Measurements from ENCODE around the gene SERBP1. TPM values are rescaled to one million over a fixed set of nuclear protein-coding genes. Genes with fewer than 3 reads are reported as not detected.

Gene SERBP1
- total RNA-seq, 1 donor from 2014 or later = 214 TPM

- no peak for FAIRE-seq
- no peak overlapping the region for H3K27ac Mint-ChIP-seq (ENCODE audit: unreplicated experiment)
- H3K4me3 Mint-ChIP-seq (ENCODE audit: unreplicated experiment) = no peak overlapping the region
These were observed 33.2 kb upstream of the SERBP1 start for GRCh38 chr1:67463298-67463955.

GRCh38 chr1:67460676-67461500 is 30.7 kb upstream of the SERBP1 start:
- TF ChIP-seq CTCF (IDR thresholded peaks at IDR 0.05; ENCODE audit: insufficient read depth, low read depth, low read length) = no peak
- Histone ChIP-seq H3K4me2 (ENCODE audit: low read length) (no peak overlapping the region), H4K20me1 (ENCODE audit: insufficient read depth, low read length) (no peaks in the 10 kb centered on the region), H3K79me2 (ENCODE audit: insufficient read depth, low read length) (no peaks in the 10 kb centered on the region), H3K27ac (ENCODE audit: low read depth, low read length) (no peak overlapping the region), H3K9me3 (ENCODE audit: insufficient read depth, low read depth, low read length) (no peaks in the 10 kb centered on the region), H3K36me3 (ENCODE audit: insufficient read depth, low read length) (no peaks in the 10 kb centered on the region), H3K9ac (ENCODE audit: low read length) (no peak overlapping the region), H3K4me1 (ENCODE audit: insufficient read depth, low read length) (no peaks in the 10 kb centered on the region), H2AFZ (ENCODE audit: low read depth, low read length) (no peak overlapping the region), H3K4me3 (ENCODE audit: insufficient read depth, low read depth, low read length) (no peak overlapping the region), H3K27me3 (ENCODE audit: insufficient read depth, low read length) (no peaks in the 10 kb centered on the region)
- Mint-ChIP-seq H3K36me3 (ENCODE audit: low read depth, unreplicated experiment) (no peaks in the 10 kb centered on the region), H3K4me3 (ENCODE audit: unreplicated experiment) (no peak overlapping the region), H3K4me1 (ENCODE audit: low read depth, unreplicated experiment) (peaks cover 4% of the 10 kb centered on the region), H3K27me3 (ENCODE audit: low read depth, unreplicated experiment) (peaks cover 9% of the 10 kb centered on the region), H3K9me3 (ENCODE audit: unreplicated experiment) (peaks cover 2% of the 10 kb centered on the region), H3K27ac (ENCODE audit: unreplicated experiment) (no peak overlapping the region)
- FAIRE-seq (no peak), DNase-seq (ENCODE audit: low read depth) (no peak)

More at GRCh38 chr1:67463298-67463955, 33.2 kb upstream of the SERBP1 start:
- Mint-ChIP-seq H3K36me3 (ENCODE audit: low read depth, unreplicated experiment) (no peaks in the 10 kb centered on the region), H3K9me3 (ENCODE audit: unreplicated experiment) (peaks cover 2% of the 10 kb centered on the region), H3K4me1 (ENCODE audit: low read depth, unreplicated experiment) (peaks cover 8% of the 10 kb centered on the region), H3K27me3 (ENCODE audit: low read depth, unreplicated experiment) (peaks cover 7% of the 10 kb centered on the region)
- H3K4me2 ChIP-seq (ENCODE audit: low read length) = no peak overlapping the region
- H4K20me1 ChIP-seq (ENCODE audit: insufficient read depth, low read length) = no peaks in the 10 kb centered on the region
- no peak overlapping the region for H3K27ac ChIP-seq (ENCODE audit: low read depth, low read length)
- no peaks in the 10 kb centered on the region for H3K36me3 ChIP-seq (ENCODE audit: insufficient read depth, low read length)
- H3K9me3 ChIP-seq (ENCODE audit: insufficient read depth, low read depth, low read length) = no peaks in the 10 kb centered on the region
- H3K4me3 ChIP-seq (ENCODE audit: insufficient read depth, low read depth, low read length) = no peak overlapping the region
- peaks cover 5% of the 10 kb centered on the region for H3K4me1 ChIP-seq (ENCODE audit: insufficient read depth, low read length)
- no peak overlapping the region for H2AFZ ChIP-seq (ENCODE audit: low read depth, low read length)
- no peak overlapping the region for H3K9ac ChIP-seq (ENCODE audit: low read length)
- no peaks in the 10 kb centered on the region for H3K79me2 ChIP-seq (ENCODE audit: insufficient read depth, low read length)
- no peak for TF ChIP-seq EZH2 (IDR thresholded peaks at IDR 0.05; ENCODE audit: insufficient read depth, low read length)
- TF ChIP-seq CTCF (IDR thresholded peaks at IDR 0.05; ENCODE audit: insufficient read depth, low read depth, low read length) = no peak
- no peak for DNase-seq (ENCODE audit: low read depth)
- H3K27me3 ChIP-seq (ENCODE audit: insufficient read depth, low read length) = no peaks in the 10 kb centered on the region

GRCh38 chr1:67459068-67459467 is 28.9 kb upstream of the SERBP1 start:
- peaks cover 5% of the 10 kb centered on the region for H3K27me3 Mint-ChIP-seq (ENCODE audit: low read depth, unreplicated experiment)
- peaks cover 4% of the 10 kb centered on the region for H3K4me1 Mint-ChIP-seq (ENCODE audit: low read depth, unreplicated experiment)
- no peak overlapping the region for H3K4me3 ChIP-seq (ENCODE audit: insufficient read depth, low read depth, low read length)
- FAIRE-seq = no peak
- no peaks in the 10 kb centered on the region for H3K36me3 Mint-ChIP-seq (ENCODE audit: low read depth, unreplicated experiment)
- no peaks in the 10 kb centered on the region for H3K4me1 ChIP-seq (ENCODE audit: insufficient read depth, low read length)
- no peak overlapping the region for H2AFZ ChIP-seq (ENCODE audit: low read depth, low read length)
- no peaks in the 10 kb centered on the region for H3K27me3 ChIP-seq (ENCODE audit: insufficient read depth, low read length)
- no peak overlapping the region for H3K9ac ChIP-seq (ENCODE audit: low read length)
- H4K20me1 ChIP-seq (ENCODE audit: insufficient read depth, low read length) = no peaks in the 10 kb centered on the region
- H3K4me3 Mint-ChIP-seq (ENCODE audit: unreplicated experiment) = no peak overlapping the region
- no peak overlapping the region for H3K27ac ChIP-seq (ENCODE audit: low read depth, low read length)
- DNase-seq (ENCODE audit: low read depth) = no peak
- no peak overlapping the region for H3K4me2 ChIP-seq (ENCODE audit: low read length)
- TF ChIP-seq EZH2 (IDR thresholded peaks at IDR 0.05; ENCODE audit: insufficient read depth, low read length) (no peak), CTCF (IDR thresholded peaks at IDR 0.05; ENCODE audit: insufficient read depth, low read depth, low read length) (no peak)
- no peak overlapping the region for H3K27ac Mint-ChIP-seq (ENCODE audit: unreplicated experiment)
- H3K36me3 ChIP-seq (ENCODE audit: insufficient read depth, low read length) = no peaks in the 10 kb centered on the region
- no peaks in the 10 kb centered on the region for H3K9me3 ChIP-seq (ENCODE audit: insufficient read depth, low read depth, low read length)
- H3K9me3 Mint-ChIP-seq (ENCODE audit: unreplicated experiment) = no peaks in the 10 kb centered on the region
- H3K79me2 ChIP-seq (ENCODE audit: insufficient read depth, low read length) = no peaks in the 10 kb centered on the region

Measured in astrocyte (in vitro differentiated cells and primary cell).